Measurements from ENCODE around the gene HSD11B1L.

DNA sequence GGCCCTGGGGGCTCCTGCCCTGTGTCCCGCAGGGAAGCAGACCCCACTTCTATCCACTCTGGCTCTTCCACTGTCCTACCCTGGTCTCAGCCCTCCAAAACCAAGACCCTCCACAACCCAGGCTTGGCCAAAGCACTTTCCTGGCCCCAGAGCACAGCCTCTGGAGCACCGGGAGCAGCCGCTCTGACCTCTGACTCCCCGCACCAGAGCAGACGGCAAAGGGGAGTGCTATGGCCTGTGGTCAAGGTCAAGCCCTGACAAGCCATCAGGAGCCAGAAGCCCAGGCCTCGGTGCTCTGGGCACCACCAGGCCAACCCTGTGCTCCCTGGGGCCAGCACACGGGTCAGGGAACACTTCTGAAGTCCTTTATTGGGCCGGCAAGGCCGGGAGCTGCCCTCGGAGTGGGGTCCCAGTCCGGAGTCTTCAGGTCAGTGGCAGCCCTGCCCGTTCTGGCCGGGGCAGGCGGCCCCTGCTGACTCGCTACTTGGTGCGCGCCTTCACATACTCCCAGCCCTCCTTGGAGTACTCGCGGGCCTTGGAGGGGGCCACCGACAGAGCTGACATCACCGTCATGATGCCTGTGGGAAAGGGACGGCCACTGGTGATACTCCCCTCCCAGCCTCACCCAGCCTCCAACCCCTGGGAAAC is 2.6 kb upstream of the HSD11B1L start:
- TF ChIP-seq, protein P1, sequence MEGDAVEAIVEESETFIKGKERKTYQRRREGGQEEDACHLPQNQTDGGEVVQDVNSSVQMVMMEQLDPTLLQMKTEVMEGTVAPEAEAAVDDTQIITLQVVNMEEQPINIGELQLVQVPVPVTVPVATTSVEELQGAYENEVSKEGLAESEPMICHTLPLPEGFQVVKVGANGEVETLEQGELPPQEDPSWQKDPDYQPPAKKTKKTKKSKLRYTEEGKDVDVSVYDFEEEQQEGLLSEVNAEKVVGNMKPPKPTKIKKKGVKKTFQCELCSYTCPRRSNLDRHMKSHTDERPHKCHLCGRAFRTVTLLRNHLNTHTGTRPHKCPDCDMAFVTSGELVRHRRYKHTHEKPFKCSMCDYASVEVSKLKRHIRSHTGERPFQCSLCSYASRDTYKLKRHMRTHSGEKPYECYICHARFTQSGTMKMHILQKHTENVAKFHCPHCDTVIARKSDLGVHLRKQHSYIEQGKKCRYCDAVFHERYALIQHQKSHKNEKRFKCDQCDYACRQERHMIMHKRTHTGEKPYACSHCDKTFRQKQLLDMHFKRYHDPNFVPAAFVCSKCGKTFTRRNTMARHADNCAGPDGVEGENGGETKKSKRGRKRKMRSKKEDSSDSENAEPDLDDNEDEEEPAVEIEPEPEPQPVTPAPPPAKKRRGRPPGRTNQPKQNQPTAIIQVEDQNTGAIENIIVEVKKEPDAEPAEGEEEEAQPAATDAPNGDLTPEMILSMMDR (IDR thresholded peaks at IDR 0.05), result no peak
- no peak for TF ChIP-seq POLR2A (IDR thresholded peaks at IDR 0.05)
